H9 (cell line): Measurements from ENCODE around the gene CYSTM1. TPM values are rescaled to one million over a fixed set of nuclear protein-coding genes. Genes with fewer than 3 reads are reported as not detected.

ENCODE experiments used
- DNase-seq: peaks from one replicate; pipeline ENCODE4 v3.0.0-alpha.2; 2017
- H2AFZ ChIP-seq: one replicate; pipeline ENCODE4 v1.6.1; 2013; ENCODE audit warnings: mild to moderate bottlenecking, low read length, control low read depth, moderate library complexity
- H2AK5ac ChIP-seq: 2 replicates; pipeline ENCODE4 v1.6.1; 2013; ENCODE audit warnings: low read length, control low read depth, mixed read lengths; ENCODE audit not compliant: insufficient read length
- H2BK120ac ChIP-seq: one replicate; pipeline ENCODE4 v1.6.1; 2013; ENCODE audit warnings: low read depth, mild to moderate bottlenecking, low read length, control low read depth, inconsistent platforms; ENCODE audit not compliant: poor library complexity, severe bottlenecking
- H2BK12ac ChIP-seq: 2 replicates; pipeline ENCODE4 v1.6.1; 2013; ENCODE audit warnings: low read length, control low read depth, mixed read lengths, low read depth; ENCODE audit not compliant: insufficient read length
- H2BK15ac ChIP-seq: 2 replicates; pipeline ENCODE4 v1.6.1; 2013; ENCODE audit warnings: low read depth, low read length, control low read depth
- H2BK20ac ChIP-seq: one replicate; pipeline ENCODE4 v1.6.1; 2013; ENCODE audit warnings: low read depth, mild to moderate bottlenecking, low read length, control low read depth, inconsistent platforms; ENCODE audit not compliant: poor library complexity, severe bottlenecking
- H2BK5ac ChIP-seq: 2 replicates; pipeline ENCODE4 v1.6.1; 2013; ENCODE audit warnings: low read length, control low read depth, mixed read lengths; ENCODE audit not compliant: insufficient read length
- H3K14ac ChIP-seq: 2 replicates; pipeline ENCODE4 v1.6.1; 2013; ENCODE audit warnings: low read length, control low read depth; ENCODE audit not compliant: insufficient read depth
- H3K18ac ChIP-seq: 2 replicates; pipeline ENCODE4 v1.6.1; 2013; ENCODE audit warnings: low read depth, mild to moderate bottlenecking, mixed read lengths, low read length, control low read depth; ENCODE audit not compliant: insufficient read length
- H3K23ac ChIP-seq: 2 replicates; pipeline ENCODE4 v1.6.1; 2013; ENCODE audit warnings: low read length, control low read depth, mixed read lengths, low read depth; ENCODE audit not compliant: insufficient read length
- H3K23me2 ChIP-seq: 2 replicates; pipeline ENCODE4 v1.6.1; 2013; ENCODE audit warnings: low read depth, mild to moderate bottlenecking, mixed read lengths, low read length, control low read depth; ENCODE audit not compliant: insufficient read length, poor library complexity, severe bottlenecking
- H3K27ac ChIP-seq: 2 replicates; pipeline ENCODE4 v1.5.1; 2013; ENCODE audit warnings: low read length, control low read depth, mixed read lengths, low read depth; ENCODE audit not compliant: insufficient read length
- H3K27me3 ChIP-seq: 2 replicates; pipeline ENCODE4 v1.6.1; 2013; ENCODE audit warnings: low read length, control low read depth, inconsistent platforms; ENCODE audit not compliant: insufficient read depth
- H3K4ac ChIP-seq: 2 replicates; pipeline ENCODE4 v1.6.1; 2013; ENCODE audit warnings: low read depth, mild to moderate bottlenecking, control low read depth, inconsistent platforms, low read length, moderate library complexity
- H3K4me1 ChIP-seq: 2 replicates; pipeline ENCODE4 v1.6.1; 2013; ENCODE audit warnings: low read length, control low read depth, inconsistent platforms; ENCODE audit not compliant: insufficient read depth
- H3K4me2 ChIP-seq: 2 replicates; pipeline ENCODE4 v1.6.1; 2013; ENCODE audit warnings: low read length, control low read depth, mixed read lengths; ENCODE audit not compliant: insufficient read length, insufficient read depth
- H3K56ac ChIP-seq: 2 replicates; pipeline ENCODE4 v1.6.1; 2013; ENCODE audit warnings: low read depth, mild to moderate bottlenecking, mixed read lengths, low read length, control low read depth; ENCODE audit not compliant: insufficient read length
- H3K79me1 ChIP-seq: 2 replicates; pipeline ENCODE4 v1.6.1; 2013; ENCODE audit warnings: low read depth, mild to moderate bottlenecking, moderate library complexity, low read length, control low read depth, inconsistent platforms; ENCODE audit not compliant: insufficient read depth, poor library complexity, severe bottlenecking
- H3K79me2 ChIP-seq: 2 replicates; pipeline ENCODE4 v1.6.1; 2013; ENCODE audit warnings: low read length, control low read depth, inconsistent platforms; ENCODE audit not compliant: insufficient read depth
- H3K9ac ChIP-seq: 2 replicates; pipeline ENCODE4 v1.6.1; 2013; ENCODE audit warnings: low read length, control low read depth, mixed read lengths; ENCODE audit not compliant: insufficient read length; ENCODE audit errors: extremely low read depth
- H3K9me3 ChIP-seq: one replicate; pipeline ENCODE4 v1.6.1; 2013; ENCODE audit warnings: low read depth, low read length, inconsistent platforms; ENCODE audit not compliant: control insufficient read depth
- H3T11ph ChIP-seq: one replicate; pipeline ENCODE4 v1.6.1; 2013; ENCODE audit warnings: mild to moderate bottlenecking, low read length, control low read depth, inconsistent platforms
- H4K20me1 ChIP-seq: one replicate; pipeline ENCODE4 v1.6.1; 2013; ENCODE audit not compliant: control insufficient read depth, insufficient read length, insufficient read depth
- H4K5ac ChIP-seq: 2 replicates; pipeline ENCODE4 v1.6.1; 2013; ENCODE audit warnings: low read depth, mild to moderate bottlenecking, mixed read lengths, low read length, control low read depth; ENCODE audit not compliant: insufficient read length
- H4K8ac ChIP-seq: replicated peaks from 2 replicates; pipeline ENCODE4 v1.6.1; 2013; ENCODE audit warnings: low read length, control low read depth, mixed read lengths, low read depth; ENCODE audit not compliant: insufficient read length
- H4K91ac ChIP-seq: 2 replicates; pipeline ENCODE4 v1.6.1; 2013; ENCODE audit warnings: low read depth, mild to moderate bottlenecking, moderate library complexity, mixed read lengths, low read length, control low read depth; ENCODE audit not compliant: insufficient read length
- H3K27ac Mint-ChIP-seq, 3 experiments: 2 replicates in 2 of 3; 3 replicates in 1 of 3; pipeline ENCODE4 v1.8.0; 2020 to 2021; ENCODE audit warnings: mixed read lengths in 3 of 3, mild to moderate bottlenecking in 1 of 3, moderate library complexity in 1 of 3
- H3K27me3 Mint-ChIP-seq: 2 replicates; pipeline ENCODE4 v1.8.0; 2021; ENCODE audit warnings: low read depth, mild to moderate bottlenecking, moderate library complexity, mixed read lengths
- H3K36me3 Mint-ChIP-seq, 3 experiments: 2 replicates in 2 of 3; 3 replicates in 1 of 3; pipeline ENCODE4 v1.8.0; 2020 to 2021; ENCODE audit warnings: low read depth in 3 of 3, mixed read lengths in 3 of 3; ENCODE audit not compliant: insufficient read depth in 1 of 3
- H3K4me1 Mint-ChIP-seq, 2 experiments: 2 replicates each; pipeline ENCODE4 v1.8.0; 2020; ENCODE audit warnings: mixed read lengths in 2 of 2
- H3K4me3 Mint-ChIP-seq, 2 experiments: 2 replicates in 1 of 2; 3 replicates in 1 of 2; pipeline ENCODE4 v1.8.0; 2020 to 2021; ENCODE audit warnings: mild to moderate bottlenecking in 2 of 2, mixed read lengths in 2 of 2, moderate library complexity in 1 of 2
- H3K9me3 Mint-ChIP-seq, 2 experiments: 2 replicates in 1 of 2; 3 replicates in 1 of 2; pipeline ENCODE4 v1.8.0; 2020; ENCODE audit warnings: mild to moderate bottlenecking in 2 of 2, mixed read lengths in 2 of 2, moderate library complexity in 1 of 2
- WGBS: extraction: QIAGEN DNeasy Blood & Tissue Kit; methylation state at CpG from one replicate; pipeline ENCODE4 v1.1.7; 2013; ENCODE audit warnings: missing lambda C conversion rate, low lambda C conversion rate, mixed read lengths; ENCODE audit not compliant: insufficient read length; ENCODE audit errors: extremely low coverage; 5-methylcytosine and 5-hydroxymethylcytosine counted together
- total RNA-seq: library from RNA; stranded (reverse); gene quantifications from 2 replicates; pipeline ENCODE4 v1.2.1, GENCODE V29; 2021
- TF ChIP-seq, protein P1 (sequence below): fragments of 200-600 bp; sonication (generic); conservative IDR thresholded peaks from 3 replicates; pipeline ENCODE4 v1.8.0; 2021; ENCODE audit warnings: antibody characterized with exemption, mild to moderate bottlenecking

CYSTM1 gene
- total RNA-seq, 1 experiment from 2014 or later = 20.6 TPM

DNA sequence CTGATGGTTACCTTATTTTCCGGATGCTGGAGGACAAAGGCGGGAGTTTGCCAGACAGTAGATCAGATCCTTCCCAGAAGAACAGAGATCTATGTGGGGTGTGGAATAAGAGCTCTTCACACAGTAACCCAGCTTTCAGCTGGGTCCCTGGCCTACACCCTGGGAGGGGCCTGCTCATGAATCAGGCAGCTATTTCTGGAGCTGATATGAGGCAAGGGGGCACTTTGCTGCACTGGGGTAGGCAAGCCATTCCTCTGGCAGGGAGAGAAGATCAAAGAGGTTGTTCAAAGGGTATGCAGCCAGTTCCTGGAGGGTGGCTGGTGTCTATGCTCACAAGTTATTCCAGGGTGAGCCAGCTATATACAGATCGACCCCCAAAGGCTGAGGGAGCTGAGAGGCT lies 48.6 kb downstream of the CYSTM1 start:
- TF ChIP-seq, protein P1, sequence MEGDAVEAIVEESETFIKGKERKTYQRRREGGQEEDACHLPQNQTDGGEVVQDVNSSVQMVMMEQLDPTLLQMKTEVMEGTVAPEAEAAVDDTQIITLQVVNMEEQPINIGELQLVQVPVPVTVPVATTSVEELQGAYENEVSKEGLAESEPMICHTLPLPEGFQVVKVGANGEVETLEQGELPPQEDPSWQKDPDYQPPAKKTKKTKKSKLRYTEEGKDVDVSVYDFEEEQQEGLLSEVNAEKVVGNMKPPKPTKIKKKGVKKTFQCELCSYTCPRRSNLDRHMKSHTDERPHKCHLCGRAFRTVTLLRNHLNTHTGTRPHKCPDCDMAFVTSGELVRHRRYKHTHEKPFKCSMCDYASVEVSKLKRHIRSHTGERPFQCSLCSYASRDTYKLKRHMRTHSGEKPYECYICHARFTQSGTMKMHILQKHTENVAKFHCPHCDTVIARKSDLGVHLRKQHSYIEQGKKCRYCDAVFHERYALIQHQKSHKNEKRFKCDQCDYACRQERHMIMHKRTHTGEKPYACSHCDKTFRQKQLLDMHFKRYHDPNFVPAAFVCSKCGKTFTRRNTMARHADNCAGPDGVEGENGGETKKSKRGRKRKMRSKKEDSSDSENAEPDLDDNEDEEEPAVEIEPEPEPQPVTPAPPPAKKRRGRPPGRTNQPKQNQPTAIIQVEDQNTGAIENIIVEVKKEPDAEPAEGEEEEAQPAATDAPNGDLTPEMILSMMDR = no peak
- Mint-ChIP-seq H3K27me3 (no peaks in the 10 kb centered on the region), H3K4me3 (no peak overlapping the region), H3K36me3 (no peaks in the 10 kb centered on the region), H3K9me3 (no peaks in the 10 kb centered on the region), H3K4me1 (peaks cover 13 to 16% of the 10 kb centered on the region in 2 experiments), H3K27ac (no peak overlapping the region)
- no peaks in the 10 kb centered on the region for H3K27me3 ChIP-seq
- no peak overlapping the region for H2BK5ac ChIP-seq
- no peak overlapping the region for H3K18ac ChIP-seq
- no peak overlapping the region for H3T11ph ChIP-seq
- H2AFZ ChIP-seq = no peak overlapping the region
- H2BK15ac ChIP-seq = no peak overlapping the region
- H3K27ac ChIP-seq = no peak overlapping the region
- no peak overlapping the region for H3K23ac ChIP-seq
- no peak overlapping the region for H2BK12ac ChIP-seq
- no peaks in the 10 kb centered on the region for H3K79me2 ChIP-seq
- no peaks in the 10 kb centered on the region for H3K79me1 ChIP-seq
- no peaks in the 10 kb centered on the region for H3K9me3 ChIP-seq
- H4K8ac ChIP-seq = no peak overlapping the region
- H4K5ac ChIP-seq = no peak overlapping the region
- H3K4me1 ChIP-seq = no peaks in the 10 kb centered on the region; the same call in 1 of the 2 replicates
- no peak overlapping the region for H3K56ac ChIP-seq
- no peak overlapping the region for H2BK120ac ChIP-seq
- no CpG with 5 or more reads among the region's 3 CpGs for WGBS
- H4K20me1 ChIP-seq = no peaks in the 10 kb centered on the region
- H4K91ac ChIP-seq = no peak overlapping the region
- no peak overlapping the region for H2BK20ac ChIP-seq
- no peak overlapping the region for H3K4ac ChIP-seq
- no peak for DNase-seq
- H2AK5ac ChIP-seq = no peak overlapping the region
- H3K4me2 ChIP-seq = no peak overlapping the region
- no peak overlapping the region for H3K14ac ChIP-seq
- H3K23me2 ChIP-seq = no peaks in the 10 kb centered on the region
- H3K9ac ChIP-seq = no peak overlapping the region
